ENCODE data around the gene DNASE2B.

The DNASE2B gene

GRCh38 chr1:84376000-84376910 lies 22.0 kb upstream of the DNASE2B start:
- no peak for TF ChIP-seq TEAD4 (IDR thresholded peaks at IDR 0.05)
- TF ChIP-seq YY1 (IDR thresholded peaks at IDR 0.05; ENCODE audit: low read depth) = no peak
- no peak for TF ChIP-seq USF1 (IDR thresholded peaks at IDR 0.05)
- TF ChIP-seq FOXM1 (IDR thresholded peaks at IDR 0.05; ENCODE audit: borderline replicate concordance, low read depth) = no peak
- TF ChIP-seq EP300 (IDR thresholded peaks at IDR 0.05; ENCODE audit: borderline replicate concordance) = no peak
- no peak for TF ChIP-seq CEBPB (IDR thresholded peaks at IDR 0.05)
- TF ChIP-seq MAX (IDR thresholded peaks at IDR 0.05) = no peak
- TF ChIP-seq ZBTB7A (IDR thresholded peaks at IDR 0.05; ENCODE audit: low read depth) = no peak
- TF ChIP-seq EGR1 (IDR thresholded peaks at IDR 0.05) = no peak
- no peak for TF ChIP-seq RAD21 (IDR thresholded peaks at IDR 0.05; ENCODE audit: low read depth)
- no peak for TF ChIP-seq REST (IDR thresholded peaks at IDR 0.05; ENCODE audit: low read depth)
- TF ChIP-seq CREB1 (IDR thresholded peaks at IDR 0.05; ENCODE audit: low read depth) = no peak
- no peak for TF ChIP-seq TAF1 (IDR thresholded peaks at IDR 0.05; ENCODE audit: low read depth)
- TF ChIP-seq NFIC (IDR thresholded peaks at IDR 0.05) = no peak
- no peak for TF ChIP-seq TCF12 (IDR thresholded peaks at IDR 0.05; ENCODE audit: low read depth)

GRCh38 chr1:84377480-84378095 lies 20.7 kb upstream of the DNASE2B start:
- no peak for TF ChIP-seq FOXM1 (IDR thresholded peaks at IDR 0.05; ENCODE audit: borderline replicate concordance, low read depth)
- no peak for TF ChIP-seq YY1 (IDR thresholded peaks at IDR 0.05; ENCODE audit: low read depth)

- TF ChIP-seq CEBPB (IDR thresholded peaks at IDR 0.05) (no peak), CREB1 (IDR thresholded peaks at IDR 0.05; ENCODE audit: low read depth) (no peak), RAD21 (IDR thresholded peaks at IDR 0.05; ENCODE audit: low read depth) (no peak), ZBTB7A (IDR thresholded peaks at IDR 0.05; ENCODE audit: low read depth) (no peak), MAX (IDR thresholded peaks at IDR 0.05) (no peak), REST (IDR thresholded peaks at IDR 0.05; ENCODE audit: low read depth) (no peak), EGR1 (IDR thresholded peaks at IDR 0.05) (no peak), YY1 (IDR thresholded peaks at IDR 0.05; ENCODE audit: low read depth) (no peak), TEAD4 (IDR thresholded peaks at IDR 0.05) (no peak), USF1 (IDR thresholded peaks at IDR 0.05) (no peak), FOXM1 (IDR thresholded peaks at IDR 0.05; ENCODE audit: borderline replicate concordance, low read depth) (no peak), NFIC (IDR thresholded peaks at IDR 0.05) (no peak), EP300 (IDR thresholded peaks at IDR 0.05; ENCODE audit: borderline replicate concordance) (no peak), TAF1 (IDR thresholded peaks at IDR 0.05; ENCODE audit: low read depth) (no peak), TCF12 (IDR thresholded peaks at IDR 0.05; ENCODE audit: low read depth) (no peak)
These were observed 19.0 kb upstream of the DNASE2B start for GRCh38 chr1:84379138-84379916.

GRCh38 chr1:84379917-84380180 lies 18.4 kb upstream of the DNASE2B start:
- TF ChIP-seq CEBPB (IDR thresholded peaks at IDR 0.05) (no peak), EP300 (IDR thresholded peaks at IDR 0.05; ENCODE audit: borderline replicate concordance) (no peak), EGR1 (IDR thresholded peaks at IDR 0.05) (no peak), ZBTB7A (IDR thresholded peaks at IDR 0.05; ENCODE audit: low read depth) (no peak), RAD21 (IDR thresholded peaks at IDR 0.05; ENCODE audit: low read depth) (no peak), USF1 (IDR thresholded peaks at IDR 0.05) (no peak), TEAD4 (IDR thresholded peaks at IDR 0.05) (no peak), MAX (IDR thresholded peaks at IDR 0.05) (no peak), TCF12 (IDR thresholded peaks at IDR 0.05; ENCODE audit: low read depth) (no peak), REST (IDR thresholded peaks at IDR 0.05; ENCODE audit: low read depth) (no peak), NFIC (IDR thresholded peaks at IDR 0.05) (no peak), CREB1 (IDR thresholded peaks at IDR 0.05; ENCODE audit: low read depth) (no peak), TAF1 (IDR thresholded peaks at IDR 0.05; ENCODE audit: low read depth) (no peak), YY1 (IDR thresholded peaks at IDR 0.05; ENCODE audit: low read depth) (no peak)

All from Ishikawa (cell line).